ENCODE results near the gene RFXAP. TPM values are rescaled to one million over a fixed set of nuclear protein-coding genes. Genes with fewer than 3 reads are reported as not detected.

RFXAP gene
- total RNA-seq, 1 donor from 2014 or later = 9.2 TPM

DNA sequence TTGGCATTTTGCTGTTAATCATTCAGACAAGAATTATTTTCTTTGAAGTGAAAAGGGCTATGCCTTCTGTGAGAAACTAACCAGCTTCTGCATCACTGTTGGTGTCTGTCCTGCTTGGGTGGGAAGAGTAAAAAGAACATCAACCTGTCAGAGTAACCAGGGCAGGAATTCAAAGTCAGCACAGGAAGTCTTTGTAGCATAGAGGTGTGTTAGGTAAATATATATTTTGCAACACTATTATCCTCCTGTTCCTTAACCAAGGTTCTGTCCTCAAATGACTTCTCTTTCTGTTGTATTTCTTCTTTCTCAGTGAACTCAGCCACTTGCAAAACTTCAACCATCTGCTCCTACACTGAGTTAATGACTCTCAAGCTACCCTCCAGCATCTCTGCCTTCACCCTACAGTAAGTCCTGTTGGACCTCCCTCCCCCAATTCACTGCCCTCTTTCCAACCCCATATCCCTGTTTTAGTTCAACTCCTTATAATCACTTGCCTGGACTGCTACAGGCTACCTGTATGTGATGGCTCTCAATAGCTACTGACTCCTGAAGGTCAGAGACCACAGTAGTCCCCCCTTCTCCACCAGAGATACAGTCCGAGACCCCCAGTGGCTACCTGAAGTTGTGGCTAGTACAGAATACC lies 51.1 kb downstream of the RFXAP start:
- DNase-seq = no peak

DNA sequence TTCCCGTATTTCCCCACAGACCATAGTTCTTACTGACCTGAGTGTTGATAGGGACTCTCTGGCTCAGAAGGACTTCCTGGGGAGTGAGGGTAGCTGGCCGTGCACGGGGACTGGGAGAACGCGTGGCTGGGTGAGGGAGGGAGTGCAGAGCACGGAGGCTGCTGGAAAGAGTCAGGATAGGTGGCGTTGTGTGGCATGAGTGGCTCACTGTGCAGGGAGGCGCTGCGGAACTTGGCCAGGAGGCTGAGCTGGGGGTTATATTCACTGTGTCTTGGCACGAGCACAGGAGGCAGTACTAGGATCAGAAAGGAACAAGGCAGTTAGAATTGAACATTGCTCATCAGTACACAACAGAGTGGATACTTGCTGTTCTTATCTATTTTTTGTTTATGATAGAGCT lies 53.6 kb downstream of the RFXAP start:
- peak; percentile 12 for DNase-seq

DNA sequence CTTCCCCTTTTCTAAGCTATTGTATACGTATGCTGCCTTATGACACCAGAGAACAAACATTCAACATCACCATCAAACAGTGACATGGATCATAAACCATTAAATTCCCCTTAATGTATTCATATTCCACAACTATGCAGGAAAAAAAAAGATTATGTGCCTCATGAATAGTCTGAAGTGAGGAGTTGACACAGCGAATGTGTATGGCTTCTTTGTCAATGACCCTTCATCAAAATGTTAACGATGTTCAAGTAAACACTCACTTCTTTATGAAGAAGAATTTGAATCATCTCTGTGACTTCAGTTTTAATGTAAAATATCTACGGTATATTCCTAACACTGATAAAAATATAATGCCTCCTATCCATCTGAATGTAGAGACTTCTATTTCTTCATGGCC lies 56.4 kb downstream of the RFXAP start:
- DNase-seq = no peak

DNA sequence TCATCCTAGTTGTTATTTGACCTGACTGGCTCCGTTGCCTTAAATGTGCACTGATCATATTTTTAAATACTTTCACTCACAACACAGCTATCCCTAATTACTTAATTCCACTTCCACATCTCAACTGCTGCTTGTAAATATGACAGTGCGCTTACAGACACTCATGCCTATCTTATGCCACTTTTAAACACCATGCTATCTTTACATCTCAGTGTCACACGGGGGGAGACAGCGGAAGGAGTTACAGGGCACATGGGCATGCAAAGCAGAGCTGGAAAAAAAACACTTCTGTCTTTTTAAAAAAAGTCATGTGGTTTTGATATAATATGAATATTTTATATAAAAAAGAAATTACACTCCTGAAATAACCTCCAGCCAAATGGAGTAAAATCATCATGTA lies 56.9 kb downstream of the RFXAP start:
- DNase-seq = no peak

Other genes with a start within 250 kb of the RFXAP start
- 3.7 TPM for gene SERTM1, start 145.2 kb upstream of the RFXAP start, total RNA-seq
- 20.1 TPM for gene SMAD9, start 101.0 kb downstream of the RFXAP start, total RNA-seq
- gene ALG5, start 180.1 kb downstream of the RFXAP start, total RNA-seq = 20.4 TPM
- 38.2 TPM for gene EXOSC8, start 181.6 kb downstream of the RFXAP start, total RNA-seq
- gene SUPT20H, start 240.5 kb downstream of the RFXAP start, total RNA-seq = 88.6 TPM